Bronchial epithelial cell (primary cell): ENCODE measurements around the gene MARCHF3. TPM values are rescaled to one million over a fixed set of nuclear protein-coding genes. Genes with fewer than 3 reads are reported as not detected.
"Not testable (repeated sequence)": the region's sequence is repeated elsewhere in the genome, so short reads cannot be mapped to it uniquely, and the experiment has no call there.

ENCODE experiments used
- DNase-seq: peaks from one replicate; pipeline ENCODE4 v3.0.0-alpha.2; 2010; ENCODE audit warnings: low read depth
- FAIRE-seq: peaks from 2 replicates; lab custom pipeline; 2011; peaks lifted over from hg19 to GRCh38; lab: Jason Lieb, UNC
- H3K27me3 ChIP-seq: 2 replicates; pipeline ENCODE4 v1.5.1; 2011; ENCODE audit warnings: low read length; ENCODE audit not compliant: control insufficient read depth, insufficient read depth
- H3K36me3 ChIP-seq: 2 replicates; pipeline ENCODE4 v1.5.1; 2011; ENCODE audit warnings: low read length; ENCODE audit not compliant: control insufficient read depth, insufficient read depth
- H3K4me3 ChIP-seq: 2 replicates; pipeline ENCODE4 v1.5.1; 2011; ENCODE audit warnings: mild to moderate bottlenecking, low read depth, low read length, control low read depth
- CTCF ChIP-seq: IDR thresholded peaks from 2 replicates; pipeline ENCODE4 v1.5.1; 2011; ENCODE audit warnings: mild to moderate bottlenecking, moderate library complexity, low read length, control low read depth, inconsistent platforms; ENCODE audit not compliant: insufficient read depth, severe bottlenecking
- total RNA-seq: library from RNA; depleted of rRNA; stranded (reverse); fragments of >200 nt; gene quantifications from 2 replicates; pipeline ENCODE4 v1.2.1, GENCODE V29; 2014

MARCHF3 gene
- total RNA-seq, 1 donor from 2014 or later: 1.6 TPM

- Histone ChIP-seq H3K36me3 (no peaks in the 10 kb centered on the region), H3K4me3 (no peak overlapping the region), H3K27me3 (peaks cover 3% of the 10 kb centered on the region)
- DNase-seq (no peak), FAIRE-seq (no peak)
- no peak for TF ChIP-seq CTCF
Measured at GRCh38 chr5:126863402-126863801, 167.0 kb downstream of the MARCHF3 start.

- Histone ChIP-seq H3K36me3 (no peaks in the 10 kb centered on the region), H3K27me3 (no peaks in the 10 kb centered on the region), H3K4me3 (no peak overlapping the region)
- FAIRE-seq (no peak), DNase-seq (no peak)
- TF ChIP-seq CTCF: no peak
Measured at GRCh38 chr5:126858441-126858840, 171.9 kb downstream of the MARCHF3 start.

GRCh38 chr5:126857472-126858410 is 172.6 kb downstream of the MARCHF3 start:
- H3K27me3 ChIP-seq: no peaks in the 10 kb centered on the region
- H3K4me3 ChIP-seq: no peak overlapping the region
- DNase-seq (no peak), FAIRE-seq (no peak)
- no peak for TF ChIP-seq CTCF
- H3K36me3 ChIP-seq: no peaks in the 10 kb centered on the region

- DNase-seq (no peak), FAIRE-seq (no peak)
- Histone ChIP-seq H3K4me3 (no peak overlapping the region), H3K27me3 (no peaks in the 10 kb centered on the region), H3K36me3 (no peaks in the 10 kb centered on the region)
- TF ChIP-seq CTCF: no peak
Measured at GRCh38 chr5:126855266-126855665, 175.1 kb downstream of the MARCHF3 start.

GRCh38 chr5:126854526-126855110 is 175.7 kb downstream of the MARCHF3 start:
- Histone ChIP-seq H3K27me3 (no peaks in the 10 kb centered on the region), H3K4me3 (no peak overlapping the region), H3K36me3 (no peaks in the 10 kb centered on the region)
- DNase-seq: no peak
- FAIRE-seq: no peak
- no peak for TF ChIP-seq CTCF

- H3K4me3 ChIP-seq, DNase-seq, FAIRE-seq, H3K36me3 ChIP-seq, H3K27me3 ChIP-seq: not testable (repeated sequence)
Measured at GRCh38 chr5:126853541-126854307, 176.6 kb downstream of the MARCHF3 start.
